DOHH2 (cell line): ENCODE measurements around the gene ARF3.

Experiments
- CTCF ChIP-seq: fragments of 200-600 bp; sonication (generic); IDR thresholded peaks from one replicate; pipeline ENCODE4 v1.5.1; 2014; ENCODE audit warnings: antibody characterized with exemption, mild to moderate bottlenecking, low read depth, low read length; ENCODE audit not compliant: poor library complexity, severe bottlenecking
- EZH2phosphoT487 ChIP-seq: fragments of 200-600 bp; sonication (generic); IDR thresholded peaks from 2 replicates; pipeline ENCODE4 v1.6.1; 2017; ENCODE audit warnings: borderline replicate concordance, mild to moderate bottlenecking, antibody characterized with exemption, low read length, moderate library complexity, mixed read lengths

- no peak for TF ChIP-seq CTCF
- TF ChIP-seq EZH2phosphoT487, result no peak
These were observed 41.4 kb upstream of the ARF3 start for GRCh38 chr12:48998497-48999353.
